Adrenal gland (tissue), 12 donors: ENCODE data around the gene SLC24A2. TPM values are rescaled to one million over a fixed set of nuclear protein-coding genes. Genes with fewer than 3 reads are reported as not detected.

Experiments
- DNase-seq, 7 donors: peaks; one replicate each; pipeline ENCODE4 v3.0.0-alpha.2; 2019 to 2020
- H3K27ac ChIP-seq, 5 donors: fragments of 200-600 bp; sonication (generic) in 4 of 5; 1 replicate in 3 of 5; 2 replicates in 2 of 5; pipeline versions ENCODE4 v1.5.1 to v1.8.0; 2016 to 2020; ENCODE audit warnings: mild to moderate bottlenecking in 1 of 5
- H3K27me3 ChIP-seq: fragments of 200-600 bp; 2 replicates; pipeline ENCODE4 v1.8.0; 2021
- H3K36me3 ChIP-seq, 2 donors: fragments of 200-600 bp; replicated peaks in 1 of 2; 1 replicate in 1 of 2; 2 replicates in 1 of 2; pipeline versions ENCODE4 v1.5.1 to v1.8.0; 2018 to 2022
- H3K4me1 ChIP-seq, 2 donors: fragments of 200-600 bp; replicated peaks in 1 of 2; 1 replicate in 1 of 2; 2 replicates in 1 of 2; pipeline versions ENCODE4 v1.5.1 to v1.8.0; 2018 to 2021
- H3K4me3 ChIP-seq, 4 donors: fragments of 200-600 bp; sonication (generic) in 3 of 4; one replicate each; pipeline ENCODE4 v1.5.1; 2016 to 2018
- H3K9me3 ChIP-seq, 3 donors: fragments of 200-600 bp; sonication (generic) in 1 of 3; replicated peaks in 1 of 3; 1 replicate in 2 of 3; 2 replicates in 1 of 3; pipeline versions ENCODE4 v1.5.1 to v1.8.0; 2016 to 2021
- CTCF ChIP-seq, 6 experiments: fragments of 450-650 bp in 4 of 6; fragments of 200-600 bp in 2 of 6; sonication (generic) in 1 of 6; IDR thresholded peaks; 1 replicate in 5 of 6; 2 replicates in 1 of 6; pipeline versions ENCODE4 v1.5.1 to v1.8.0; 2016 to 2021; ENCODE audit warnings: antibody characterized with exemption in 6 of 6, mild to moderate bottlenecking in 2 of 6, moderate library complexity in 1 of 6
- POLR2A ChIP-seq, 2 donors: fragments of 450-650 bp; IDR thresholded peaks; one replicate each; pipeline ENCODE4 v1.6.1; 2017; ENCODE audit warnings: antibody characterized with exemption in 2 of 2, mild to moderate bottlenecking in 2 of 2, moderate library complexity in 1 of 2
- WGBS, 4 donors: extraction: QIAGEN DNeasy Blood & Tissue Kit in 2 of 4; methylation state at CpG; one replicate each; pipeline versions ENCODE4 v1.1.5 to v1.1.7; 2013 to 2017; 5-methylcytosine and 5-hydroxymethylcytosine counted together
- intact Hi-C, 2 donors: fragments of 100-400 bp; cut with DNase I; formaldehyde crosslinking; loops; one replicate each; pipeline versions ENCODE4 v1.14.1 to v1.15.0; 2022 to 2023
- polyA plus RNA-seq, 3 donors: library from polyadenylated mRNA; stranded (reverse); fragments of 200-250 nt in 2 of 3; fragments of 350-450 nt in 1 of 3; fragmentation: Illumina TruSeq in 1 of 3; extraction: RNeasy Lipid Tissue Mini Kit (QIAGEN cat#74804) in 1 of 3; gene quantifications; one replicate each; pipeline ENCODE4 v1.2.3, GENCODE V29; 2013 to 2014
- total RNA-seq, 9 donors: library from RNA; depleted of rRNA in 4 of 9; stranded (reverse); fragments of >200 nt in 4 of 9; fragments of 120-200 nt in 1 of 9; fragmentation: NEBNext Ultra II Directional in 1 of 9; extraction: Animal tissue kit (Norgen Biotek cat#: 25700) in 1 of 9; gene quantifications; one replicate each; pipeline versions ENCODE4 v1.1.0 to v1.2.4, GENCODE V29; 2013 to 2023
- donor health status: healthy with polysubstance abuse.
- donor health status: Bipolar disorder and iron deficiency.
- donor health status: DM: yes; HTN: yes; CAD: no.
- donor health status: DM: no; HTN: no; CAD: no.
- donor health status: DM: no; HTN: no; CAD: no.
- donor health status: DM: yes; HTN: yes; CAD: no.

The SLC24A2 gene
- total and polyA plus RNA-seq, 12 donors = 0.26 to 20.8 (median 3.4) TPM; not detected in 3

- Histone ChIP-seq H3K27ac (no peak overlapping the region), H3K27me3 (peaks cover 16% of the 10 kb centered on the region), H3K9me3 (no peaks in the 10 kb centered on the region), H3K4me1 (no peaks in the 10 kb centered on the region), H3K36me3 (no peaks in the 10 kb centered on the region), H3K4me3 (no peak overlapping the region)
- intact Hi-C loops = no loop called here
- TF ChIP-seq POLR2A (IDR thresholded peaks at IDR 0.05) (no peak), CTCF (IDR thresholded peaks at IDR 0.05) (no peak)
- 56 to 88% (median 75%) methylated on average over 1 of the region's 1 CpG for WGBS, 4 donors
- no peak for DNase-seq
These were observed 3.6 kb downstream of the SLC24A2 start for GRCh38 chr9:19785230-19785629.

GRCh38 chr9:19784136-19784535, 4.7 kb downstream of the SLC24A2 start:
- Histone ChIP-seq H3K36me3 (no peaks in the 10 kb centered on the region), H3K4me1 (no peaks in the 10 kb centered on the region), H3K27me3 (peaks cover 9% of the 10 kb centered on the region), H3K27ac (no peak overlapping the region), H3K9me3 (no peaks in the 10 kb centered on the region), H3K4me3 (no peak overlapping the region)
- WGBS, 4 donors = 72 to 79% (median 75%) methylated on average over 4 of the region's 4 CpGs
- intact Hi-C loops = no loop called here
- DNase-seq = no peak
- TF ChIP-seq POLR2A (IDR thresholded peaks at IDR 0.05) (no peak), CTCF (IDR thresholded peaks at IDR 0.05) (no peak)

GRCh38 chr9:19783500-19783899, 5.3 kb downstream of the SLC24A2 start:
- no peaks in the 10 kb centered on the region for H3K9me3 ChIP-seq
- TF ChIP-seq POLR2A (IDR thresholded peaks at IDR 0.05) (no peak), CTCF (IDR thresholded peaks at IDR 0.05) (no peak)
- DNase-seq = no peak
- H3K36me3 ChIP-seq = no peaks in the 10 kb centered on the region
- intact Hi-C loops = no loop called here
- no peak overlapping the region for H3K4me3 ChIP-seq
- H3K4me1 ChIP-seq = no peaks in the 10 kb centered on the region
- WGBS, 4 donors = 38 to 45% (median 42%) methylated on average over 2 of the region's 2 CpGs
- peaks cover 3% of the 10 kb centered on the region for H3K27me3 ChIP-seq
- no peak overlapping the region for H3K27ac ChIP-seq

- H3K9me3 ChIP-seq = no peaks in the 10 kb centered on the region
- no peaks in the 10 kb centered on the region for H3K27me3 ChIP-seq
- TF ChIP-seq POLR2A (IDR thresholded peaks at IDR 0.05) (no peak), CTCF (IDR thresholded peaks at IDR 0.05) (no peak)
- no peak for DNase-seq
- WGBS, 4 donors = 4 to 13% (median 12%) methylated on average over 3 of the region's 3 CpGs
- no peaks in the 10 kb centered on the region for H3K4me1 ChIP-seq
- intact Hi-C loops = no loop called here
- no peaks in the 10 kb centered on the region for H3K36me3 ChIP-seq
- no peak overlapping the region for H3K27ac ChIP-seq
- no peak overlapping the region for H3K4me3 ChIP-seq
These were observed 6.8 kb downstream of the SLC24A2 start for GRCh38 chr9:19782005-19782404.
